Measurements from ENCODE around the gene ARHGAP45.

The ARHGAP45 gene

GRCh38 chr19:1073063-1073955 lies 6.3 kb downstream of the ARHGAP45 start:
- DNase-seq: peak; percentile 55

DNA sequence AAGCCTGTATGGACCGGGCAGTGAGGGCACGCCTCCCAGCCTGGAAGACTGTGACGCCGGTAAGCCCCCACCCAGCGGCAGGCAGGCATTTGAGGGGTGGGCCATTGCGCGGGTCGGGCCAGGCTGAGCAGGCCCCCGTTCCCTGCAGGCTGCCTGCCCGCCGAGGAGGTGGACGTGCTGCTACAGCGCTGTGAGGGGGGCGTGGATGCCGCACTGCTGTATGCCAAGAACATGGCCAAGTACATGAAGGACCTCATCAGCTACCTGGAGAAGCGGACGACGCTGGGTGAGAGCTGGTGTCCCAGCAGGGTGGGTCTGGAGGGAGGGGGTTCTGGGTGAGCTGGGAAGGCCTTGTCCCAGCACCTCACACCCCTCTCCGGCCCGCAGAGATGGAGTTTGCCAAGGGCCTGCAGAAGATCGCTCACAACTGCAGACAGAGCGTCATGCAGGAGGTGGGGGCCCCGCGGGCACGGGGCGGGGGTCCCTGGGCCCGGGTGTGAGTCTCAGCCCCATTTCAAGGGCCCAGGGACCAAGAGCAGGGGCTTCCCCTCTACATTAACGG lies 7.1 kb downstream of the ARHGAP45 start:
- DNase-seq: no peak

- DNase-seq: peak; percentile 93
These were observed 7.7 kb downstream of the ARHGAP45 start for GRCh38 chr19:1074544-1075283.

- no peak for DNase-seq
These were observed 9.0 kb downstream of the ARHGAP45 start for GRCh38 chr19:1076046-1076386.

DNA sequence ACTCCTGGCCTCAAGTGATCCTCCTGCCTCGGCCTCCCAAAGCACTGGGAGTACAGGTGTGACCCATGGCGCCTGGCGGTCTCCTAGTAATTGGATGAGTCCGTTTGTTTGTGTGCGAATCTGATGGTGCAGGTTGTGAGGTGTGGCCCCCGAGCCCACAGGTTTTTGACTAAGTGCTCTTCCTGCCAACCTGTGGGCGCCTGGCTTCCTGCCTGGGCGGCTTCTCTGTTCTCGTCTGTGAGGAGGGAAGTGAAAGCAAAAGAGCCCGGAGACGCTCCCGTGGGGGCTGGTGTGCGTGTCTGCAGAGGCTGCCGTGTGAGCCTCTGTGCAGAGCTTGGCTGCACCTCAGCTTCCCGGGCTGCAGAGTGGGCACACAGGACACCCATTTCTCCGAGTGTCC lies 10.0 kb downstream of the ARHGAP45 start:
- DNase-seq: peak; percentile 73

DNA sequence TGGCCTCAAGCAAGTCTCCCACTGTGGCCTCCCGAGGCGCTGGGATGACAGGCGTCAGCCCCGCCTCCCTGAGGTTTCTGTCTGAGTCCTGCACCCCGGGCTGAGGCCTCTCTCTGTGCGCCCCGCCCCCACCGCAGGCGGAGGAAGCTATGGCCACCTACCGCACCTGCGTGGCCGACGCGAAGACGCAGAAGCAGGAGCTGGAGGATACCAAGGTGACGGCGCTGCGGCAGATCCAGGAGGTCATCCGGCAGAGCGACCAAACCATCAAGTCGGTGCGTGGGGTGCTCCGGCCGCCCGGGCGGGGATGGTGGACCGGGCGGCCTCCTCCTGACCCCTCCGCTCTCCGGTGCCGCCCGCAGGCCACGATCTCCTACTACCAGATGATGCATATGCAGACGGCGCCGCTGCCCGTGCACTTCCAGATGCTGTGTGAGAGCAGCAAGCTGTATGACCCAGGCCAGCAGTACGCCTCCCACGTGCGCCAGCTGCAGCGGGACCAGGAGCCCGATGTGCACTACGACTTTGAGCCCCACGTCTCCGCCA lies 12.7 kb downstream of the ARHGAP45 start:
- DNase-seq: no peak

GRCh38 chr19:1080360-1081161 lies 13.6 kb downstream of the ARHGAP45 start:
- no peak for DNase-seq

GRCh38 chr19:1081301-1082164 lies 14.6 kb downstream of the ARHGAP45 start:
- DNase-seq: peak; percentile 84

GRCh38 chr19:1082165-1082927 lies 15.4 kb downstream of the ARHGAP45 start:
- DNase-seq: peak; percentile 97

- DNase-seq: peak; percentile 67
These were observed 16.2 kb downstream of the ARHGAP45 start for GRCh38 chr19:1082928-1083816.

DNA sequence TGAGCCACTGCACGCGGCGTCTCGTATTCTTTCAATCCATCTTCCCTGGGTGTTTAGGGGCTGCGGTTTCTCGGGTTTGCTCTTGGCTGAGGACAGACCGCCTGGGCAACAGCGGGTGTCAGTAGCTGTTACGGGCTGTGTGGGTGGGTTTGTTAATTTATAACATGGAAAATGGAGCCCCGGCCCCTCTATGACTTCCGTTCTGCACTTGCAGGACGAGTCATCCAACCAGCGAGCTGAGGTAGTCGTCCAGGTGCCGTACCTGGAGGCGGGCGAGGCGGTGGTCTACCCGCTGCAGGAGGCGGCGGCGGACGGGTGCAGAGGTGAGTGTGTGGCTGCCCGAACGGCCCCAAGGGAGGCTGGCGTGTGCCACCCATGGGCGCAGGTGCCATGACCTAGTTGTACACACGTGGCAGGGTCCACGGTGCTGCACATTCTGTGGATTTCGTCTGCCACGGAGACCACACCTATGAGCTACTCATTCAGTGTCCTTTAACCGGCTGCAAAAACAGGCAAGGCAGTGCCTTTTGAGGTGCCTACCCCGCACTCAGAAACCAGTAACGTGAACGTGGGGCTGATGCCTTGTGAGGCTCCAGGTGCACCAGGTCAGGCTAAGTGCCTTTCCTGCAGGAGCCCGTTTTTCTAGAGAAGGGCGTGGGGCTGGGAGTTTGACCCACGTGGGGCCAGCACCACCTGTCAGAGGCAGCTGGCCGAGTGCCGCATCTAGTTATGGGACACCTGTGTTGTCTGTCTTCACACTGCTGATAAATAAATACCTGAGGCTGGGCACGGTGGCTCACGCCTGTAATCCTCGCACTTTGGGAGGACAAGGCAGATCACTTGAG lies 17.3 kb downstream of the ARHGAP45 start:
- peak; percentile 88 for DNase-seq

GRCh38 chr19:1085053-1085658 lies 18.2 kb downstream of the ARHGAP45 start:
- DNase-seq: no peak

DNA sequence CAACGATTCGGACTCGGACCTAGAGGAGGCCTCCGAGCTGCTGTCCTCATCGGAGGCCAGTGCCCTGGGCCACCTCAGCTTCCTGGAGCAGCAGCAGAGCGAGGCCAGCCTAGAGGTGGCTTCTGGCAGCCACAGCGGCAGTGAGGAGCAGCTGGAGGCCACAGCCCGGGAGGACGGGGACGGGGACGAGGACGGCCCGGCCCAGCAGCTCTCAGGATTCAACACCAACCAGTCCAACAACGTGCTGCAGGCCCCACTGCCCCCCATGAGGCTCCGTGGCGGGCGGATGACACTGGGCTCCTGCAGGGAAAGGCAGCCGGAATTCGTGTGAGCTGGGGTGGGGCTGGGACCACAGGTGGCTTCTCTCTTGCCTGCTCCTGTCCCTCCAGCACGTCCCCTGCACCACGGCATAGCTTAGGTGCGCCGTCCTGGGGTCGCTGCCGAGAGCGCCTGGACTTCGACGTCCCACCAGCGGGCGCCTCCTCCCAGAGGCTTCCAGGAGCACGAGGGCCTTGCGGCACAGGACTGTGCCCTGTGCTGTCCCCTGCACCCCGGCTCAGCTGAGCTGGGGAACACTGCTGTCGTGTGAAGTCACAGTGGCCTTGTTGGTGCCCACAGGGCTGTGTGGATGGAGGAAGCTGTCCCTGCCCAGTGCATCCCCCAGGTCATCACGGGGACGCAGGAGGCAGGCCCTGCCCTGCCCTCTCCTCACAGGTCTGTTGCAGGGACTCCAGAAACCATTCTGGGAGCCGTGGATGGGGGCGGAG lies 18.9 kb downstream of the ARHGAP45 start:
- DNase-seq: no peak

DNA sequence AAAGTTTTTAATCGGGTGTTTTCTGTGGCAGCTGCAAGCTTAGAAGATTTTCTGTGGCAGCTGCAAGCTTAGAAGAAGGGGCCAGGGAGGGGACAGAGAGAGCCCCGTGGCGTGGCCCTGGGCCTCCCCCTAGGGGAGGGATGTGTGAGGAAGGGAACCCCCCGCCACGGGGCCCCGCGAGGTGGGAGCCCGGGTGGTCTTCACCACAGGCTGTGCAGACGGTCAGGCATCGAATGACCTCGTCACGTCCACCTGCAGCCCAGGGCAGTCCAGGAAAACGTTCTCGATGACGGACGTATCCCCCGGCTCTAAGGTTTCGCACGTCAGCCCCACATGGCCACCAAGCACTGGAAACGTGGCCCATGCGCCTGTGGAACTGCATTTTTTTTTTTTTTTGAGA lies 19.6 kb downstream of the ARHGAP45 start:
- DNase-seq: no peak

- DNase-seq: peak; percentile 50
These were observed 20.9 kb downstream of the ARHGAP45 start for GRCh38 chr19:1087813-1088415.

- no peak for DNase-seq
These were observed 21.5 kb downstream of the ARHGAP45 start for GRCh38 chr19:1088416-1089010.
